Ectodermal cell (in vitro differentiated cells): ENCODE results near the gene UGT1A1.
"Not testable (repeated sequence)": the region's sequence is repeated elsewhere in the genome, so short reads cannot be mapped to it uniquely, and the experiment has no call there.

ENCODE experiments used
- H3K27ac ChIP-seq: 2 replicates; pipeline ENCODE4 v1.7.0; 2013; ENCODE audit warnings: mild to moderate bottlenecking, low read depth, low read length; ENCODE audit not compliant: insufficient read depth, poor library complexity, severe bottlenecking
- H3K27me3 ChIP-seq: 2 replicates; pipeline ENCODE4 v1.7.0; 2013; ENCODE audit warnings: mild to moderate bottlenecking, low read length; ENCODE audit not compliant: insufficient read depth, control insufficient read depth, poor library complexity, severe bottlenecking
- H3K36me3 ChIP-seq: one replicate; pipeline ENCODE4 v1.7.0; 2013; ENCODE audit warnings: low read length; ENCODE audit not compliant: control insufficient read depth, insufficient read depth
- H3K4me1 ChIP-seq: one replicate; pipeline ENCODE4 v1.7.0; 2013; ENCODE audit warnings: low read length; ENCODE audit not compliant: control insufficient read depth, insufficient read depth
- H3K4me3 ChIP-seq: 2 replicates; pipeline ENCODE4 v1.7.0; 2013; ENCODE audit warnings: low read depth, low read length, control low read depth; ENCODE audit not compliant: insufficient read depth
- H3K9me3 ChIP-seq: 2 replicates; pipeline ENCODE4 v1.7.0; 2013; ENCODE audit warnings: mild to moderate bottlenecking, low read length, moderate library complexity; ENCODE audit not compliant: control insufficient read depth
- WGBS, 2 experiments: methylation state at CpG; one replicate each; pipeline ENCODE4 v1.1.7; 2013; ENCODE audit warnings: missing lambda C conversion rate in 2 of 2; 5-methylcytosine and 5-hydroxymethylcytosine counted together

The UGT1A1 gene

GRCh38 chr2:233743464-233744259 lies 16.4 kb upstream of the UGT1A1 start:
- Histone ChIP-seq H3K9me3 (no peaks in the 10 kb centered on the region), H3K27me3 (no peaks in the 10 kb centered on the region), H3K36me3 (no peaks in the 10 kb centered on the region), H3K27ac (no peak overlapping the region), H3K4me1 (no peaks in the 10 kb centered on the region), H3K4me3 (no peak overlapping the region)
- WGBS, 2 experiments: 95% methylated on average over 44 of the region's 46 CpGs

- Histone ChIP-seq H3K27ac (no peak overlapping the region), H3K9me3 (no peaks in the 10 kb centered on the region), H3K4me1 (no peaks in the 10 kb centered on the region), H3K4me3 (no peak overlapping the region), H3K36me3 (no peaks in the 10 kb centered on the region), H3K27me3 (no peaks in the 10 kb centered on the region)
- 89 to 96% methylated on average over 5 of the region's 5 CpGs for WGBS, 2 experiments
Measured at GRCh38 chr2:233745073-233745755, 14.9 kb upstream of the UGT1A1 start.

GRCh38 chr2:233745838-233746237 lies 14.2 kb upstream of the UGT1A1 start:
- H3K27ac ChIP-seq, H3K9me3 ChIP-seq, H3K27me3 ChIP-seq, H3K4me1 ChIP-seq, H3K4me3 ChIP-seq, H3K36me3 ChIP-seq: not testable (repeated sequence)
- 87 to 97% methylated on average over 2 of the region's 2 CpGs for WGBS, 2 experiments

GRCh38 chr2:233746475-233747282 lies 13.4 kb upstream of the UGT1A1 start:
- WGBS, 2 experiments: 84 to 85% methylated on average over 10 of the region's 10 CpGs

GRCh38 chr2:233747283-233747544 lies 12.9 kb upstream of the UGT1A1 start:
- Histone ChIP-seq H3K27ac (no peak overlapping the region), H3K9me3 (no peaks in the 10 kb centered on the region), H3K36me3 (no peaks in the 10 kb centered on the region), H3K4me3 (no peak overlapping the region), H3K27me3 (no peaks in the 10 kb centered on the region), H3K4me1 (no peaks in the 10 kb centered on the region)
- WGBS, 2 experiments: 93 to 94% methylated on average over 6 of the region's 6 CpGs

More at GRCh38 chr2:233746475-233747282, 13.4 kb upstream of the UGT1A1 start:
- no peaks in the 10 kb centered on the region for H3K9me3 ChIP-seq
- H3K27ac ChIP-seq: no peak overlapping the region
- no peaks in the 10 kb centered on the region for H3K36me3 ChIP-seq
- no peak overlapping the region for H3K4me3 ChIP-seq
- no peaks in the 10 kb centered on the region for H3K27me3 ChIP-seq
- no peaks in the 10 kb centered on the region for H3K4me1 ChIP-seq

- not testable (repeated sequence) for H3K27me3 ChIP-seq, H3K4me3 ChIP-seq, H3K36me3 ChIP-seq, H3K4me1 ChIP-seq, H3K27ac ChIP-seq, H3K9me3 ChIP-seq
- WGBS, 2 experiments: 76 to 85% methylated on average over 2 of the region's 2 CpGs
Measured at GRCh38 chr2:233750689-233751088, 9.4 kb upstream of the UGT1A1 start.

GRCh38 chr2:233751212-233752009 lies 8.7 kb upstream of the UGT1A1 start:
- 88 to 89% methylated on average over 2 of the region's 2 CpGs for WGBS, 2 experiments
- not testable (repeated sequence) for H3K36me3 ChIP-seq, H3K27ac ChIP-seq, H3K27me3 ChIP-seq, H3K9me3 ChIP-seq, H3K4me3 ChIP-seq, H3K4me1 ChIP-seq

- Histone ChIP-seq H3K4me1 (no peaks in the 10 kb centered on the region), H3K9me3 (no peaks in the 10 kb centered on the region), H3K36me3 (no peaks in the 10 kb centered on the region), H3K27ac (no peak overlapping the region), H3K4me3 (no peak overlapping the region), H3K27me3 (no peaks in the 10 kb centered on the region)
- 96% methylated on average over 42 of the region's 44 CpGs for WGBS, 2 experiments
Measured at GRCh38 chr2:233754872-233755611, 5.0 kb upstream of the UGT1A1 start.

- Histone ChIP-seq H3K27ac (no peak overlapping the region), H3K9me3 (no peaks in the 10 kb centered on the region), H3K4me3 (no peak overlapping the region), H3K36me3 (no peaks in the 10 kb centered on the region), H3K27me3 (no peaks in the 10 kb centered on the region), H3K4me1 (no peaks in the 10 kb centered on the region)
- 95 to 98% methylated on average over 6 to 7 of the region's 7 CpGs for WGBS, 2 experiments
Measured at GRCh38 chr2:233756429-233757081, 3.5 kb upstream of the UGT1A1 start.
